HG02623 (cell line): ENCODE data around the gene EXOC3.
"Not testable (repeated sequence)": the region's sequence is repeated elsewhere in the genome, so short reads cannot be mapped to it uniquely, and the experiment has no call there.

Experiments
- ATAC-seq: cut with Tn5 transposase; IDR thresholded peaks from one replicate; pipeline ENCODE4 v1.9.1; 2021; ENCODE audit warnings: moderate library complexity; ENCODE audit not compliant: unreplicated experiment

EXOC3 gene

GRCh38 chr5:442335-443238, at the start of gene EXOC3:
Gene EXOC3 (plus strand): TSS chr5:443176. CDS start chr5:446206, 3,030 bp downstream.
- peak; percentile 75 for ATAC-seq

DNA sequence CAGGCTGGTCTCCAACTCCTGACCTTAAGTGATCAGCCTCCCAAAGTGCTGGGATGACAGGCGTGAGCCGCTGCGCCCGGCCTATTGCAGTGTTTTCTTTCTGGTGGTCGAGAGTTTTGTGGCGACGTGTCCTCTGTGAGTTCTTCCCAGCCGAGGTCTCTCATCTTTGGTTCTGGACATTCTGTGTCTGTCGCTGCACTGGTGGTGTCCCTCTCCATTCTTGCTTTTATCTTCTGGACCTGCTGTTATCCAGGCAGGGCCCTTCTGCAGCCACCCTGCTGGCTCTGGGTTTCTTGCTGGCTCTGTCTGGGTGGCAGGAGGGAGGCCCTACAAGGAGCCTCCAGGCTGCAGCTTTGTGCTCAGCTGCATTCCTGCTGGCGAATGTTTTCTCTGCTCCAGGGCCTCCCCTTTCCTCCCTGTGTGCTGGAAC, 49.1 kb upstream of the EXOC3 start:
- ATAC-seq: no peak

DNA sequence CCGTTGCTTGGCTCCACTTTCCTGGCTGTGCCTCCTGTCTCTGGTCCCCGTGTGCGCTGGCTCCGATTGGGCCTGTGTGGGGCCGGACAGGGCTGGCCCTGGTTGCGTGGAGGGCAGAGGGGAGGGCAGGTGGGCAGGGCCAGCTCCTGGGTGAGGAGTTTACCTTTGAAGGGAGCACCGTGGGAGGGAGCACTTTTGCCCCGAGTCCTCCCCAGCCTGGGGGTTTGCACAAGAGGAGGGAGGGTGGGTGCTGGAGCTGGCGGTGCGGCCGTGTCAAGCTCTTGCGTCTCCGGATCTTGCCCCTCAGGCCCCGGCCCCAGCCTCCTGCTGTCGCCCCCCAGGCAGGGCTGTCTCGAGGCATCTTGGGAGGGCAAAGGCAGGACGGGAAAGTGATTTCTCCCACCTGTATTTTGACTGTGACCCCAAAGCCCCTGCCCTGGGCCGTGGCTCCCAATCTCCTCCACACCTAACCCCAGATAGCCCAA, 48.3 kb upstream of the EXOC3 start:
- ATAC-seq: no peak

- ATAC-seq: no peak
Measured at GRCh38 chr5:395156-395920, 47.6 kb upstream of the EXOC3 start.

GRCh38 chr5:395921-396530, 47.0 kb upstream of the EXOC3 start:
- ATAC-seq: no peak

DNA sequence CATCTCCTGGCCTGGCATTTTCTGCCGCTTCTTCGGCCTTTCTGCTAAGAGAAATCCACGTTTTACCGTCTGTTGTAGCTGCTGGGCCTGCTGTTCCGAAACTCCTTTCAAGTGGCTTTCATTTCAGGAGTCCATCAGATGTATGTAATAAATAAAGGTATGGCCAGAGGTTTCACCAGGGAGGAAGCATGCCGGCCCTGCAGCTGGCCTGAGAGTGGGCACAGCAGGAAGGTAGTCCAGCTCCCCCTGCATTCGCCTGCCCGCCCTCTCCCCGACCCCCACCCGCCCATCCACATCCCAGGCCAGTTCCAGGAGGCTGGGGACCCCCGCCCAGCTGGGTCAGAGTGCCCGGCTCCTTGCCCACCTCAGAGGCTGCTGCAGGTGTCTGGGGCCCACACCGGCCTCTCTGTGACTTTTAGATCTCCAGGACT, 46.4 kb upstream of the EXOC3 start:
- ATAC-seq: no peak

GRCh38 chr5:398141-398474, 44.9 kb upstream of the EXOC3 start:
- ATAC-seq: not testable (repeated sequence)

DNA sequence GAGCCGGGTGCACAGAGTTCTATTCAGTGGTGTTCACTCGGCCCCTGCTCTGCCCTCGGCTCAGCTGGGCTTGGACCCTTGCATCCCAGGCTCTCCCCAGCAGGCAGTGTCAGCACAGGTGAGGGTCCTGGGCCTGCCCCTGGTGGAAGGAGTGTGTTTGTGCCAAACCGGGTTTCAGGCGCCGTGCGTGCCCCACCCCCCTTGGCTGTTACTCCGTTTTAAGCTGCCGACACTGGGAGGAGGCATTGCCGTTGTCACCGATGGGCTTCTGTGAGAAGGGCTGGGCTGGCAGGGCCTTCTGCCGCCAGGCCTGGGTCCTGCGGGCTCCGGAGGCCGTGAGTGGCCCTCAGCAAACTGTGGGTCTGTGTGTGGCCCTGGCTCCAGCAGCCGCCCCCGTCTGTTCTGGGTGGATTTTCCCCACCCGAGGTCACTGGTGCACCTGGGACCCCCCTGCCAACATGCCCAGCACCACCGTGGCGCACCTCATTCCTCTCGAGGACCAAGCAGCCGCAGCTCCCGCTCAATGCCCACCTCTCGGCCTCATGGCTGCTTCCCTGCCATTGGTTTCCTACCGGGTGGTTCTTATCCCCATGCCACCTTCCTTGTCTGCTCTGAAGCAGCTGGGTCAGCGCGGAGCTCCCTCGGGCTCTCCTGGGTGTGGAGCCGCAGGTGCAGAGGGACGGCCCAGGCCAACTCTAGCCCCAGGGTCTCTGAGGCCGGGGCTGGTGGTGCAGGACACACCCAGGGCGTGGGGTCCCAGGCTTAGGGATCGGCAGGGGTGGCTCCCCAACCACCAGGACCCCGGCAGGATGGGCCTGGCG, 44.3 kb upstream of the EXOC3 start:
- ATAC-seq: no peak

GRCh38 chr5:399296-400281, 43.4 kb upstream of the EXOC3 start:
- ATAC-seq: no peak

DNA sequence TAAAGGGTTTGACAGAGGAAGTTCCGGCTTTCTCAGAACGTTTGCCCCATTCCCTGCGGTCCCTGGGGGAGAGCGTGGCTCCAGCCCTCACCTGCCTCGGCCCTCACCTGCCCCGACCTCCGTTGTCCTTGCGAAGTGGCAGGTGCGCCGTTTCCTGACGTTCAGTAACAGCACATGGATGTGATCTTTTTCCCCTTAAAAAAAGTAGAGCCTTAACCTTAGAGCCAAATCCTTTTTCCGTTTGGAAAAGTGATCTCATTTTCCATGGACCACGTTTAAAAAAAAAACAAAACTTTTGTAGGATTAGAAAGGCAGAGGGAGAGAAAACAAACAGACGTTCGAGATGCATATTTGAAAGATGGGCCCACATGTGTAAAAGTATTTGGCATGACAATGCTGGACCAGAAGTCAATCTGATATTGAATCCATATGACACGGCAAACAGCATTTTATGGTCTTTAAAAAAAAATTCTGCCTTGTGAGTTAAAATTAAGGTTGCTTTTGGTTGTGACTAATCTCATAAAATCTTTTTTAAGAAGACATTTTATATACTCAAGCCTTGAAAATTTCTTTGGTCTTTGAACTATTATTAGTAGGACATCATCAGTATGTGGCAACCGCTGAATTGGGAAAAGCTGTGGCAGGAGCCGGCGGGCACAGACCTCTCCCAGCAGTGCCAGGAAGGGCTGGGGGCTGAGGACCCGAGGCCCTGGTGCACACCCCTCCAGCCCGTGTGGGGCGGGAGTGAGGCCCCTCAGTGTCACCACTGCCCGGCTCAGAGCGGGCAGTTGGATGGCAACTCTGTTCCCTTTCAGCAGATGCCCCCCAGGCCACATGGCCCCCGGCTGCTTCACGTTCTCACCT, 42.5 kb upstream of the EXOC3 start:
- ATAC-seq: no peak

DNA sequence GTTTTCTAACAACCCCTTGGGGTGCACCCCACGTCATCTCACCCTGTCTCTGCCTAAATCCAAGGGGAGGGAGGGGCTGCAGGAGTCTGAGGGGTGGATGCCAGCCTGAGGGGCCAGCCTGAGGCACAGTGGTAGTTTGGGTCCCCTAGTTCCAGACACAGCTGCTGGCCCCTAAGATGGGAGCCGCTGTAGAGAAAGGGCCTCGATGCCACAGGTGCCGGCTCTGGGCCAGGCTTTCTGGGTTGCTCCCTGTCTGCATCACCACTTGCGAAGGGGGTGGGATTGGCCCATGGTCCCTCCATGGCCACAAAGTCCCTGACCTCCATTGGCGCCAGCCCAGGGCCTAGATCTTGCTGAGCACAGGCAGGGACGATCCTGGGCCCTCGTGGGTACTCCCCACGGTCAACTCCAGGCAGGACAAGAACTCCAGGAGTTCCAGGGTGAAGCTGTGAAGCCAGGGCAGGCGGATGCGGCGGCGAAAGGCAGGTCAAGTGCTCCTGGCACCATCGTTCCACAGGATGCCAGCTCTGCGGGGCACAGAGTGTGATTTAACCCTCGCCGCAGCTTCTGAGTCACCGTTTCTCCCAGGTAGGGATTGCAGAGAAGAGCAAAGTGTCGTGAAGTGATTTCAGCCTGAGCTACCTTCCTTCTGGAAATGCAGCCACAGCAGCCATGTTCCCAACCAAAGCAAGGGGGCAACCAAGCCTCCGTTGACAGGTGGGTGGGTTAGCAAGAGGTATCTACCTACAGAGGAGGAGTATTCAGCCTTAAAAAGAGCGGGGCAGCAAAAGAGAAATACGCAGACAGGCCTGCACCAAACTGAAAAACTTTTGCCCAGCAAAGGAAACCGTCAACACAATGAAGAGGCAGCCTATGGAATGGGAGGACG, 41.6 kb upstream of the EXOC3 start:
- ATAC-seq: no peak

GRCh38 chr5:402219-402614, 40.8 kb upstream of the EXOC3 start:
- ATAC-seq: not testable (repeated sequence)

DNA sequence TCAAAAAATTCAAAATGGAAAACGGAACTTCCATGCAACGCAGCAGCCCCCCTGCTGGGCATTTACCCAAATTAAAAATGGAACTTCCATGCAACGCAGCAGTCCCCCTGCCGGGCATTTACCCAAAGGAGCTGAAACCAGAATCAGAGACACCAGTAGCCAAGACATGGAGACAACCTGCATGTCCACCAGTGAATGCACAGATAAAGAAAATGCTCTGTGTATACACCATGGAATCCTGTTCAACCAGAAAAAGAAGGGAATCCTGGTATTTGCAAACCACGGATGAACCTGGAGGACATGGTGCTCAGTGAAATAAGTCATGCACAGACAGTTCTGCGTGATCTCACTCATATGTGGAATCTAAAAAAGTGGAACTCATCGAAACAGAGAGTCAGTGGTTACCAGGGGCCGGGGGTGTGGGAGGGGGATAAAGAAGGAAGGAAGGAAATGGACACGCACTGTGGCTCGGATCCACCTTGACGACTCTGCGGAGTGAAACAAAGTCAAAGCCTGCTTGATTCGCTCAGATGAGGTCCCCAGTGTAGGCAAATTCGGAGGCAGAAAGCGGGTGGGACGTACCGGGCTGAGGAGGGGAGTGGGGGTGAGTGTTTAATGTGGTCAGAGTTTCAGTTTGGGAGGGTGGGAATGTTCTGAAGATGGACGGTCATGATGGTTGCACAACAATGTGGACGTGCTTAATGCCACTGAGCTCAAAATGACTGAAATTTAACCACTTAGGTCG, 40.2 kb upstream of the EXOC3 start:
- peak; percentile 71 for ATAC-seq

DNA sequence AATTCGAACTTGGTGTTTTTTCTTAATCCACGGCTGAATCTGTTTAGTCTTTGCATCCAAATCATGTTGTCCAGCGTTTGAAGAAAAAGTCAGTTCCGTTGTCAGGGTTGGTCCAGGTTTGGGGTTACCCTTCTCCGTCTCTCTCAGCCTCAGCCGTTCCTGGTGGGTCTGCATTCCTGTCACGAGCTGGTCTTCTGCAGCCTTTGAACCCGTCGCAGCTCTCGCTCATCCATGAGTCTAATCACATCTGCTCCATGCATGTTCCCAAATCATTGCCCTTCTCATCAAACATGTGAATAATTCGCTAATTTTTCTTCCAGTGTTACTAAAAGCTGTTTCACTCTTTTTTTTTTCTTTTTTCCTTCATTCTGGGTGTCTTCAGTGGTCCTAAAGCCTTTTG, 39.0 kb upstream of the EXOC3 start:
- ATAC-seq: no peak

- no peak for ATAC-seq
Measured at GRCh38 chr5:404666-405241, 38.2 kb upstream of the EXOC3 start.

DNA sequence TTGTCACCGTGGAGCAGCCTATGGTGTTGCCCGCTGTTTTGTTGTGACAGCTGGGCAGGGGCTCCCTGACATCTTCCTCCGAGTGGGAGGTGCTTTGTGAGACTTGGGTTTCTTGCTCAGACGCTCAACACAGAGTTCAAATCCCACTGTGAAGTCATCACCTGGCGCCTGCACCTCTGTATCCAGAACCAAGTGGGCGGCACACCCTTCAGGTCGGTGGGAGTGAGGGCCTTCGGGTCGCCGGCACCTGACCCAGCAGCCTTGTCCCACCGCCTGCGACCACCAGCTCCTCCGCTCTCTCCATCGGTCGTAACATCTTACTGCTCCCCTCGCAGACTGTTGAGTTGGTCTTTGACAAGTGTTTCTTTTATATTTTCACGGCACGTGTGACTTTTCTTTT, 37.6 kb upstream of the EXOC3 start:
- no peak for ATAC-seq
